GM12801 (cell line): ENCODE data around the gene NCCRP1.

Source experiments
- TF ChIP-seq, protein P1 (sequence below): IDR thresholded peaks from one replicate; pipeline ENCODE4 v1.5.1; 2011; ENCODE audit warnings: control low read depth; ENCODE audit not compliant: insufficient read length; ENCODE audit errors: extremely low read depth

The NCCRP1 gene

DNA sequence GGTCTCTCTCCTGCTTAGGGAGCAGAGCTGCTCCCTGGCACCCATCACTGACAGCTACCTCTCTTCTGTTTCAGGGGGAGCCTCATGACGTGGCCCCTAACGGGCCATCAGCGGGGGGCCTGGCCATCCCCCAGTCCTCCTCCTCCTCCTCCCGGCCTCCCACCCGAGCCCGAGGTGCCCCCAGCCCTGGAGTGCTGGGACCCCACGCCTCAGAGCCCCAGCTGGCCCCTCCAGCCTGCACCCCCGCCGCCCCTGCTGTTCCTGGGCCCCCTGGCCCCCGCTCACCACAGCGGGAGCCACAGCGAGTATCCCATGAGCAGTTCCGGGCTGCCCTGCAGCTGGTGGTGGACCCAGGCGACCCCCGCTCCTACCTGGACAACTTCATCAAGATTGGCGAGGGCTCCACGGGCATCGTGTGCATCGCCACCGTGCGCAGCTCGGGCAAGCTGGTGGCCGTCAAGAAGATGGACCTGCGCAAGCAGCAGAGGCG, 23.2 kb upstream of the NCCRP1 start:
- TF ChIP-seq, protein P1, sequence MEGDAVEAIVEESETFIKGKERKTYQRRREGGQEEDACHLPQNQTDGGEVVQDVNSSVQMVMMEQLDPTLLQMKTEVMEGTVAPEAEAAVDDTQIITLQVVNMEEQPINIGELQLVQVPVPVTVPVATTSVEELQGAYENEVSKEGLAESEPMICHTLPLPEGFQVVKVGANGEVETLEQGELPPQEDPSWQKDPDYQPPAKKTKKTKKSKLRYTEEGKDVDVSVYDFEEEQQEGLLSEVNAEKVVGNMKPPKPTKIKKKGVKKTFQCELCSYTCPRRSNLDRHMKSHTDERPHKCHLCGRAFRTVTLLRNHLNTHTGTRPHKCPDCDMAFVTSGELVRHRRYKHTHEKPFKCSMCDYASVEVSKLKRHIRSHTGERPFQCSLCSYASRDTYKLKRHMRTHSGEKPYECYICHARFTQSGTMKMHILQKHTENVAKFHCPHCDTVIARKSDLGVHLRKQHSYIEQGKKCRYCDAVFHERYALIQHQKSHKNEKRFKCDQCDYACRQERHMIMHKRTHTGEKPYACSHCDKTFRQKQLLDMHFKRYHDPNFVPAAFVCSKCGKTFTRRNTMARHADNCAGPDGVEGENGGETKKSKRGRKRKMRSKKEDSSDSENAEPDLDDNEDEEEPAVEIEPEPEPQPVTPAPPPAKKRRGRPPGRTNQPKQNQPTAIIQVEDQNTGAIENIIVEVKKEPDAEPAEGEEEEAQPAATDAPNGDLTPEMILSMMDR: no peak

DNA sequence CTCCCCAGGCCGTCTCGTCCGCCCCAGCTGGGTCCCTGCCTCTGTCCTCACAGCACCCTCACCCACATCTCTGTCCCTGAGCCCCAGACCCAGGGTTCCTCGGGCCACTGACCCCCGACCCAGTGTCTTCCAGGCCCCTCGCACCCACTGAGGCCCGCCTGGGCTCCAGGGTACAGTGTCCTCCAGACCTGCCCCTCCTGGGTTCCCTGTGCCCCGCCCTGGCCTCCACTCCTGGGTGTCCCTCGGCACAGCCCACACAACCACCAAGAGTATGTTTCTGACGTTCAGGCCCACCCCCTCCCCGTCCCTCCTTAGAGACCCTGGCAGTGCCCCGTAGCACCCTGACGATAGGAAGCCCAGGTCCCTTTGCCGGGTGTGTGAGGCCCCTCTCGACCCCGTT, 22.6 kb upstream of the NCCRP1 start:
- TF ChIP-seq, protein P1: no peak

DNA sequence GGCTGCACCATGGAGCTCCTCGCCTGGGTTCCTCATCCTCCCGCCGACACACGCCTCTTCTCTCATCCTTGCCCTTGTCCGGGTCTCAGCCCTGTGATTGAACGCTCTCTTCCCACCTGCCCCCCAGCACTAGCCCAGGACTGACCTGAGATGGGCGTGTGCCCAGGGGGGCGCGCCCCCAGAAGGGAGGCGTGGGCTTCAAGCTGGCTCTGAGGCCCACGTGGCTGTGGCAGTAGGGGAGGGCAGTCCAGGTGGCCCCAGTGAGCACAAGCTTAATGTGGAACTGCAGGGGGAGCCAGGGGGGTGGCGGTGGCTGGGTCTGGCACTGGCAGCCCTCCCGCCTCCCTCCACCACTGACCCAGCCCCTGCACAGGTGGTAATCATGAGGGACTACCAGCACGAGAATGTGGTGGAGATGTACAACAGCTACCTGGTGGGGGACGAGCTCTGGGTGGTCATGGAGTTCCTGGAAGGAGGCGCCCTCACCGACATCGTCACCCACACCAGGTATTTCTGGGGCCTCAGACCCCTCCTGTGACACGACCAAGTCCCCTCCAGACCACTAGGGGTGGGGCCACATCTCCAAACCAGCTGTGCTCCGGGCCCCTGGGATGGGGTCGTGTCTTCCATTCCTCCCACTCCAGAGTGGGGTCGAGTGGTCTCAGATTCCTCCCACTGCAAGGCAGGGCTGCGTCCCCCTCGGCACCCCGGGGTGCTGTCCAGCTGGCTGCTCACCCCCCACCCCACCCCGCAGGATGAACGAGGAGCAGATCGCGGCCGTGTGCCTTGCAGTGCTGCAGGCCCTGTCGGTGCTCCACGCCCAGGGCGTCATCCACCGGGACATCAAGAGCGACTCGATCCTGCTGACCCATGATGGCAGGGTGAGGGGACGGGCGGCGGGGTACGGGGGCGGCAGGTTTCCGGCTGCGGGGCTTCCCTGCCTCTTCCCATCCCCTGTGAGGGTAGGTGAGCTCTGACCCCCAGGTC, 21.9 kb upstream of the NCCRP1 start:
- TF ChIP-seq, protein P1: no peak

DNA sequence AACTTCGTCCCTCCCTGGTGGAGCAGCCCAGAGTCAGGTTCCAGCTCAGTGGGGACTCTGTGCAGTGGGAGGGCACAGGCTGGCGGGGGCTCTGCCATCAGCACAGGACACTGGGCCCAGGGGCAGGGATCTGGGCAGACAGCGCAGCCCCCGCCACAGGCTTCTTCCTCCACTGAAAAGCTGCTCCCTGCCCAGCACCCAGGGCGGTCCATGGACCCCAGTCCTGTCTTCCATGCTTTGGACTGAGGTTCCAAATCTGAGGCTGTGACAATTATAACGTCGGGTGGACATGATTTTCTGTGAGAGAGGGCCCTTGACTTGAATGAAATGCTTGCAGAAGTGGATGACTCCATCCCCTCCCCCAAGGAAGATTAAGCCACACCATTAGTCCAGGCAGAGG, 21.2 kb upstream of the NCCRP1 start:
- TF ChIP-seq, protein P1: no peak

DNA sequence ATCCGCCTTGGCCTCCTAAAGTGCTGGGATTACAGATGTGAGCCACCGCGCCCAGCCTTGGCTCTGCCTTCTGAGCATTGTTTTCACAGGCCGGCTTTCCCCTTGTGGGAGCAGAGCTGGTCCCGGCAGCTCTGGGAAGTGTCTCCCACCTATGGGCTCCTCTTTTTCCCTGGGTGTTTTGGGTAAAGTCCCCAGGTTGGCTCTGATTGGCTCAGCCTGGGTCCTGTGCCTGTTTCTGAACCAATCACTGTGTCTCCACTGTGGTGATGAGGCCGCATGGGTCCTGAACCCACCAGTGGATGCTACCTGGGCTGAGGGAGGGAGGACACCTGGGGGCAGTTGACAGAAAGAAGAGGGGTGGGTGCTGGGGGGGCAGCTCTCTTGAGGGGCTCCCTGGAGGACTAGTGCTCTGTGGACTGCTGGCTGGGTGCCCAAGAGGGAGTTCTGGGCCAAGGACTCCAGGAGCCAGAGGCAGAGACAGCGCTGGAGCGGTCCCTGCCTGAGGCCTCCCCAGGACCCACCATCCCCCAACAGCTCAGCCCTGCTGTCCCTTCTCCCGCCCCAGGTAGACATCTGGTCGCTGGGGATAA, 19.6 kb upstream of the NCCRP1 start:
- TF ChIP-seq, protein P1: no peak

DNA sequence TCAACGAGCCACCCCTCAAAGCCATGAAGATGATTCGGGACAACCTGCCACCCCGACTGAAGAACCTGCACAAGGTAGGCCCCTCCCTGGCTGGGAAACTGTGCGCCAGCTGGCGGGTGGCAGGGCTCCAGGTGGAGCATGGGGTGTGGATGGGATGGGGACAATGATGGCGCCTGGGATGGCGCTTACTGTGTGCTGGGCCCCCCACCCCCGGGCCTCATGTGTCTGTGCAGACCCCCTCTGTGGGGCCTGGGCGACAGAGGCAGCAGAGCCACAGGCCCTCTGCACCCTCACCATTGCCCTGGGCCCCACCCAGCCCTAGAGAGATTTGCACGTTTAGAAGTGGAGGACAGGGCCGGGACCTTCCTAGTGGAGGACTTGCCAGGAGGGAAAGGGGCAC, 19.0 kb upstream of the NCCRP1 start:
- TF ChIP-seq, protein P1: no peak

DNA sequence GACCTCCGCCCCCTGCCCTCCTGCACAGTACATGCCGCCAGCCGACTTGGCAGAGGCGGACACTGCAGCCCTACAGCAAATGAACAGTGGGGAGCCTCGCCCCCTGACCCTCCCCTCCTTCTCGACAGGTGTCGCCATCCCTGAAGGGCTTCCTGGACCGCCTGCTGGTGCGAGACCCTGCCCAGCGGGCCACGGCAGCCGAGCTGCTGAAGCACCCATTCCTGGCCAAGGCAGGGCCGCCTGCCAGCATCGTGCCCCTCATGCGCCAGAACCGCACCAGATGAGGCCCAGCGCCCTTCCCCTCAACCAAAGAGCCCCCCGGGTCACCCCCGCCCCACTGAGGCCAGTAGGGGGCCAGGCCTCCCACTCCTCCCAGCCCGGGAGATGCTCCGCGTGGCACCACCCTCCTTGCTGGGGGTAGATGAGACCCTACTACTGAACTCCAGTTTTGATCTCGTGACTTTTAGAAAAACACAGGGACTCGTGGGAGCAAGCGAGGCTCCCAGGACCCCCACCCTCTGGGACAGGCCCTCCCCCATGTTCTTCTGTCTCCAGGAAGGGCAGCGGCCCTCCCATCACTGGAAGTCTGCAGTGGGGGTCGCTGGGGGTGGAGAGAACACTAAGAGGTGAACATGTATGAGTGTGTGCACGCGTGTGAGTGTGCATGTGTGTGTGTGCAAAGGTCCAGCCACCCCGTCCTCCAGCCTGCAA, 18.3 kb upstream of the NCCRP1 start:
- TF ChIP-seq, protein P1: no peak
